Stimulated activated CD8-positive, alpha-beta memory T cell treated with anti-CD3 and anti-CD28 coated beads, Interleukin-15, amount 100 ng/mL, for 4 hours (primary cell): ENCODE data around the gene MKLN1.

ENCODE experiments used
- DNase-seq, 2 donors: peaks; one replicate each; pipeline ENCODE4 v3.0.0-alpha.2; 2020; ENCODE audit warnings: low read depth in 2 of 2

The MKLN1 gene

DNA sequence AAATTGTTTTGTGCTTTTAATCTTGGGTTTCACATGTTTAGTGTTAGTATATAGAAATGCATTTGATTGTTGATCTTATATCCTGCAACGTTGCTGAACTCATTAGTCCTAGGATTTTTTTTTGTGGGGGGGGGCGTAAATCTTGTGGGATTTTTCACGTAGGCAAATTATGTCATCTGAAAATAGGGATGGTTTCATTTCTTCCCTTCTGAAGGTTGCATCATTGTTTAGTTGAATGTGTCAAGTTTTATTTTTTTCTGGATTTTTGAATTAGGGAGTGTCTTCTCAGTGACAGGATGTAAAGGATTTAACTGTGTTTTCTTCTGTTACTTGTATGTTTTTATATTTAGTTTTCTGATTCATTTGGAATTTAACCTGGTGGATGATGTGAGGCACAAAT lies 26.7 kb downstream of the MKLN1 start:
- no peak for DNase-seq

DNA sequence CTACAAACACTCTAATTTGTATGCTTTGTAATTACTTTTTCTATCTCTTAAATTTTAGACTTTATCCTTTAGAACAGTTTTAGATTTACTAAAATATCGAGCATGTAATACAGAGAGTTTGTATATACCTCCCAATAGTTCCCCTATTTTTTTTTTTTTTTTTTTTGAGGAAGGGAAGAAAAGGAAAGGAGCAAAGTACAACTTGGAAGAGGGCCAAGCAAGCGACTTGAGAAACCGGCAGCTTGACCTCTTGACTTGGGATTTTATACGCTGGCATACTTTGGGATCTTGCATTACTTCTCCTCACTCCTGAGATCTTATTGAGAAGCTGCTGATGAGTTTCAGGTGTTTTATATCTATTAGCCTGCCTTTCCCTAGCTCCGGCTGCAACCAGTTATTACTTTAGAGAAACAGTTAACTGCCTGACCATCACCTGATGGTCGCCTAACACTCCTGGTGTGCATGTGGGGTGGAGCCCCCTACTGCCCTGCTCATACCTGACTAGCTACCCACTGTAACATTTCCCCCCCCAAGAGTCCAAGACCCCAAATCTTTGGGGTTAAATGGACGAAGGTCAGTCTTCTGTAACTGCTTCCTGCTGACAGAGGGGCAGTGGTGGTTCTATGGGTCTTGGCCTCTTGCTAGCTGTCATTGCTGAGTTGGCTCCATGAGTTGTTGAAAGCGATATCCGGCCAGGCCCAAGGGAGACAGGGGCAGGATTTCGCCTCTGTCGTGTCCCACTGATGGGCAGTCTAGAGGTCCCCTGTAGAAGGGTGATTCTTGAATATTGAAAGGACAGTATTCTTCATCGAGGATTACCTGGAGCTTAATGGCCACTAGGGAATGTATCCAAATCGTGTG lies 28.5 kb downstream of the MKLN1 start:
- no peak for DNase-seq

DNA sequence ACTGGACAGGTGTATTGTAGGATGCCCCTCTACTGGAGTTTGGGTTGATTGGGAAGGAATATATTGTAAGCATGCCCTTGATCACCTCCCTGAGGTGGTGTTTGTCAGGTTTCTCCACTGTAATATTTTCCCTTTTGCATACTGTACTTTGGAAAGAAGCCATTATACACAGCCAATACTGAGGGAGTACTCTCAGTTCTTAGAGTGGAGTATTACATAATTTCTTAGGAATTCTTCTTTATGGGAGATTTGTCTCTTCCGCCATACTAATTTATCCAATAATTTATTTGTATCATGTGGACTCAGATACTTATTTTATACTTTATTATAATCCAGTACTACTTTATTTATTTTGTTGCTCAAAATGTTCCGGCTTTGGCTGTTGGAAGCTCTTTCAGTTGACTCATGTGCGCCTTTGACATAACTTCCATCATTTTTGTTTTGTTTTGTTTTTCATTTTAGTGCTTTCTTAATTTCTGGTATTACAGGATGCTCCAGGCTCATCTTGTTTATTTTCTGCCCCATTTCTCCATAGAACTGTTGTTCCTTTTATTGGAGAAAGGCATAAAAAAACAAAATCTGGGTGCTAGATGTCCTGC lies 29.7 kb downstream of the MKLN1 start:
- no peak for DNase-seq

DNA sequence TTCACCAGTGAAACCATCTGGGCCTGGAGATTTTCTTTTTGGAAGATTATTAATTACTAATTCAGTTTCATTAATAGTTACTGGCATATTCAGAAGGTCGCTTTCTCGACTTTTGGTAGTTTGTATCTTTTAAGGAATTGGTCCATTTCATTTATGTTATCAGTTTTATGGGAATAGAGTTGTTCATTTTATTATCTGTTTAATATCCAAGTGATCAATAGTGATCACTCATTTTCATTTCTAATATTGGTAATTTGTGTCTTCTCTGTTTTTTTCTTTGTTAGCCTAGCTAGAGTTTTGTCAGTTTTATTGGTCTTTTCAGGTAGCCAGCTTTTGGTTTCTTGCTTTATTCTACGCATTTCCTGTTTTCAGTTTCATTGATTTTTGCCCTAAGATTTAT lies 31.0 kb downstream of the MKLN1 start:
- no peak for DNase-seq

DNA sequence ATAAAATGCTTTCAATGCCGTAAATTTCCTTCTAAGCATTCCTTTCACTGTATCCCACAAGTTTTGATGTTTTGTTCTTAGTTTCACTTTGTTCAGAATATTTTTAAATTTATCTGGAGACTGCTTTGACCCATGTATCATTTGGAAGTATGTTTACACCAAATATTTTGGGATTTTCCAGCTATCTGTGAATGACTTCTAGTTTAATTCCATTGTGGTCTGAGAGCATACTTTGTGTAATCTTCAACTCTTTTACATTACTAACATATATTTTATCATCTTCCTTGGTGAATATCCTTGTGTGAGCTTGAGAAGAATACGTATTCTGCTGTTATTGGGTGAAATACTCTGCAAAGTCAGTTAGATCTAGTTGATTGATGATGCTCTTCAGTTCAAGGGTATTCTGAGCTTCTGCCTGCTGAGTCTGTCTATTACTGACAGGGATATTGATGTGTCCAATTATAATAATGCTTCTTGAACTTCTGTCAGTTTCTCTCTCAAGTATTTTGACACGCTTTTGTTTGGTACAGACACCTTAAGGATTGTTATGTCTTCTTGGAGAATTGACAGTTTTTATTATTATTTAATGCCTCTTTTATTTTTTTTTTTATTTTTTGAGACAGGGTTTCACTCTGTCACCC lies 31.6 kb downstream of the MKLN1 start:
- no peak for DNase-seq

DNA sequence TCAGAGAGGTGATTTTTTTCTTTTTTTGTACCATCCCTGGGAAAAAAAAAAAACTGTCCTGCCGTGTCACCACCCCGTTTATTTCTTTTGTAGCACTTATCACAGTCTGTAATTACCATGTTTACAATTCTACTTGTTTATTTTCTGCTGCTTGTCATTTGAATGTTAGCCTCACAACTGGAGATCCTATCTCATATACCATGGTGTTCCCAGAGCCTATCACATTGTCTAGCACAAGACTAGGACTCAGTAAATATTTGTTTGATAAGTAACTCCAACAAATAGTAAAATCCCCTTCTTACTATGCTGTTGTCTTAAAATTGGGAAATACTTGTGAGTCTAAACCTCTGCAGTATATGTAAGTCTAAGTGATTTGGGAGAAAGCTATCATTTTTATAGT lies 36.0 kb downstream of the MKLN1 start:
- no peak for DNase-seq

DNA sequence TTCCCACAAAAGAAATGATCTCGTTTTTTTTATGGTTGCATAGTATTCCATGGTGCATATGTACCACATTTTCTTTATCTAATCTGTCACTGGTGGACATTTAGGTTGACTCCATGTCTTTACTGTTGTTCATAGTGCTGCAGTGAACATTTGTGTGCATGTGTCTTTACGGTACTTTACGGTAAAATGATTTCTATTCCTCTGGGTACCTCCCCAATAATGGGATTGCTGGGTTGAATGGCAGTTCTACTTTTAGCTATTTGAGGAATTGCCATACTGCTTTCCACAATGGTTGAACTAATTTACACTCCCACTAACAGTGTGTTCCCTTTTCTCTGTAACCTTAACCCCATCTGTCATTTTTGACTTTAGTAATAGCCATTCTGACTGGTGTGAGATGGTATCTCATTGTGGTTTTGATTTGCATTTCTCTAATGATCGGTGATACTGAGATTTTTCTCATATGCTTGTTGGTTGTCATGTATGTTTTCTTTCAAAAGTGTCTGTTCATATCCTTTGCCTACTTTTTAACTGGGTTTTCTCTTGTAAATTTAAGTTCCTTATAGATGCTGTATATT lies 37.2 kb downstream of the MKLN1 start:
- no peak for DNase-seq

DNA sequence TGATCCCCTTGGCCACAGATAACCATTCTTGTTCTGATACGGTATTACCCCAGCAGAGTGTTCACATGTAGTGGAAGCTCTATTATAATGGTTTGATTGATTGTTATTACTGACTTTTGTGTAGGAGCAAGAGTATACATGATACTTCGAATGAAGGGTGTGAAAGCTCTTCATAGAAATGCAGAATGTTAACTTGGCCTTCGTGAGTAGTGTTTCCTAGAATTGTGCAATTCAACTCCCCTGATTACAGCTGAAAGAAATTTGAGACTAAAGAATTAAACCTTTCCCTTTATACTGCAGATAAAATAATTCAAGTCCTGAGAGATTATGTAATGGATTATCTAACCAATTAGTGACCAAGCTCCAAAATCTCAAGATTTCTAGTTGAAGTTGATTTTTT lies 38.2 kb downstream of the MKLN1 start:
- DNase-seq: no peak

DNA sequence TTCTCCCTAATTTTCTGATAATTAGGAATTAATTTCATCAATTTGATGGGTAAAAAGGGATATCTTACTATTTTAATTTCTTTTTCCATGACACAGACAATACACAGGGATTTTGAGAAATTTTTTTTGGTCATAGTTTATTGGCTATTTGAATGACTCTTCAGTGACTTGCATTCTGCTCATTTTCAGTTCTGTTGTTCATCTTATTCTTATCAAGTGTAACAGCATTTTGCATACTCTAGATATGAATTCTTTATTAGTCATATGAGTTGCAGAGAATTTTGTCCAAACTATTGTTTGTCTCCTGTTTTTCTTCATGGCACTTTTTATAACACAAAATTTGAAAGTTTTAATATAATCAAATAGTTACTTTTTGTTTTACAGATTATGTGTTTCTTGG lies 41.7 kb downstream of the MKLN1 start:
- no peak for DNase-seq

DNA sequence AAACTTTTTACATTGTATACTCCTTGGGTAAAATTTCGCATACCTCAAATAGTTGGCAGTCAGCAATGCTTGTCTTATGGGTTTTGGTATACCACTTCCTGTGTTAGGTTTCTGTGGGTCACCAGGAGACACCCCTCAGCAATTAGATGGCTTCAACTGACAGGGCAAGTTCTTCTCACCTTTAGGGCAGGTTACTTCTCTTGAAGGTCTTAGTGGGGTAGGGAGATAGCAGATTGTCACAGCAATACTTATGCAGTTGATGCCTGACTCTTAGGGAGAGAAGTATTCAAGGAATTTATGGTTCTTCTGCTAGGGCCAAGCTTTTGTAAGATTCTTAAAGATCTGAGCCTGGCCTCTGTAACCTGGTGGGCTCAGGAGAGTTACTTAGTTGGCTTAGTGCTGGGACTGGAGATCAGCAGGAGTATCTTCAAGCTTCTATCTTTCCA lies 42.9 kb downstream of the MKLN1 start:
- no peak for DNase-seq

DNA sequence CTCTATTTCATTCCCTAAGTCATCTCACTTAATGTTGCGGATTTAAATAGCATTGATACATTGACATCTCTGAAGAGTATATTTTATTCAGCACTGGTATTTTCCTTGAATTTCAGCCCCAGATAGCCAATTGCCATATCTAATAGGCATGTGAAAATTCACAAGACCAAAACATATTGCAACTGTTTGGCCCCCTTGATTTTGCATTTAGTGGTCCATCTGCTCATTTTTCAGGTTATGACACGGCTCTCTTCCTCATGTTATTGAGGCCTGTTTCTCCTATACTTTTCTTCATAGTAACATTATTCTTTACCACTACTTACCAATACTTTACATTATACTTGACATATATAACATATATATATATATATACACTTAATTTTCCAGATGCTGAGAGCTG lies 43.7 kb downstream of the MKLN1 start:
- DNase-seq: no peak

DNA sequence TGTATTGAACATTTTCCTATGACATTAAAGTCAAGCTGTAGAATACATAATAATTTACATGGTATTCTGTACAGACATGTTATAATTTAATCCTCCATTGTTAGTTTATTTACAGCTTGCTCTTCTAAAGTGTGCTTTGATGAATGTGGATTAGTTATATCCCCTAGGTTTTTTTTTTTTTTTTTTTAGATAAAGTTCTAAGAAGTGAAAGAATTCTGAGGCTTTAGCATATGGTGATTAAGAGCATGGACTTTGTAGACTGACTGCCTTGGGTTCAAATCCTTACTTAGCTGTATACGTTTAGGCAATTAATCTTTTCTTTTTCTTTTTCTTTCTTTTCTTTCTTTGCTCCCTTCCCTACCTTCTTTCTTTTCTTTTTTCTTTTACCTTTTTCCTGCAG lies 44.9 kb downstream of the MKLN1 start:
- no peak for DNase-seq

DNA sequence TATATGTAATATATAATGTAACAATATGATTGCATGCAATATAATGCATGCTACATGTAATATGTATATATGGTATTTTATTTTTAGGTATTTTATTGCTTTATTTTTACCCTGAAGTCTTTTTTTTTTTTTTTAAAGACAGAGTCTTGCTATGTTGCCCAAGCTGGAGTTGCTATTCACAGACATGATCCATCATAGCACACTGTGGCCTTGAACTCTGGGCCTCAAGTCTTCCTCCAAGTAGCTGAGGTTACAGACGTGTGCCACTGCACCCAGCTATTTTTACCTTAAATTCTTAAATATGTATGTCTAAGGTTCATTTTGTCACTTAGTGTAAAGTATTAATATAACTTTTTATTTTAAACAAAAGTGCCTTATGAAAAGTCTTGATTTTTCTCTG lies 47.1 kb downstream of the MKLN1 start:
- DNase-seq: no peak

DNA sequence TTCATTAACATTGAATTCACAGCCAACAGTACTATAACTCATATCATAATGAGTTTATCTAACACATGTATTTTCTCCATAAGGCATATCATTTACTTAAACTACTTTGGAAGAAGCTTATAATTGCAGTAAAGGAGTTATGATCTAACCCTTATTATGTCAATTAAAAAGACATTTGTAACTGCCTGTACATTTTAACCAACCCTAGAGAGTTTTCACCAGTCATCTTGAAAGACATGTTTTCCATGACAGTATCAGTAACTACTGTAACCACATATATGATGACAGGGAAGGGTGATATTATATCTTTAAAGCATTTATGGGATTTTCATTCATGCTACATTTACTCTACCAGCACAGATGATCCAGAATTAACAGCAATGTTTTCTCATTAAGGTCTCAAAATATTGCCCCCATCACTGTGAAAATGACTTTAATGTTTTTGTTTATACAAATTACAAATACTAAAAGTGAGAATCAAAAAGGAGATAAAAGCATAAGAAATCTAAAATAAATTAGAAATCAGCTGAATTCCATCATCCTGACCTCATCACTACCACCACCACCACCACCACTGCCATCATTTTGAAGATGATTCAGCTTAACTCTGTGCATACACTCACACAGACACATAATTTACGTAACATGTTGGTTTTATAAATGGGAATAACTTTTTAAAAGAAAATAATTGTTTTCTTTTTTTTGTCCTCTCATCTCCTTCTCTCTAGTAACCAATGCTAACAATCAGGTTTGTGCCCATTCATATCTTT lies 53.6 kb downstream of the MKLN1 start:
- DNase-seq: no peak

DNA sequence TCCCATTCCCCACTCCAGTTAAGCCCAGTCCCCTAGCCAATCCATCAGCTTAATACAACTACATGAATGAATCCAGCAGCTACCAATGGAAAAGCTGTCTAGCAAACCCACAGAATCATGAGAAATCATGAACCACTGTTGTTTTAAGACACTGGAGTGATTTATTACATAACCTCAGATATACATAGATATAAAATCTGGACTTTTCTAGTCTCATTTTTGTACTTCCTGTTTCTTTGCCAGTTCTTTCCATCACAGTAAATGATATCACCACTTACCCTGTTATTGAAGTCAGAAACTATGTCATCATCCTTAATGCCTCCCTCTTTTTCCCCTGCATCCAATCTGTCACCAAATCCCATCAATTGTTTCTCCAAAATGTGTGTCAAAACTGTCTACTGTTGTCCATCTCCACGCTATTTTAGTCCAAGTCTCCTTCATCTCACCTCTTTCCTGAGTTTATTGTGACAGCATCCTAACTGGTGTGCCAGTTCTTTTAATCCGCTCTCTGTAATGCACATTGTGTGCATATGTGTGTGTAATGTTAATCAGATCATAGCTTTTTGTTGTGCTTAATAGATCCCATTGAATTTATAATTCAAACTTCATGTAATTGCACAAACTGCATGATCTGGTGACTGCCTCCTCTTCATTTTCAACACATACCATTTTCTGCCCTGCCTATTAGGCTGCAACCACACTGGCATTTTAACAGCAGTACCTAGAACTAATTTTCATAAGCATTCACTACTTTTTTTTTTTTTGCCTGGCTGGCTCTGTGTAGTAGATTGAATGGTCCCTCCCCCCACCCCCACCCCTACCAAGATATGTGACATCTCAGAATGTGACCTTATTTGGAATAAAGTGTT lies 56.0 kb downstream of the MKLN1 start:
- no peak for DNase-seq

DNA sequence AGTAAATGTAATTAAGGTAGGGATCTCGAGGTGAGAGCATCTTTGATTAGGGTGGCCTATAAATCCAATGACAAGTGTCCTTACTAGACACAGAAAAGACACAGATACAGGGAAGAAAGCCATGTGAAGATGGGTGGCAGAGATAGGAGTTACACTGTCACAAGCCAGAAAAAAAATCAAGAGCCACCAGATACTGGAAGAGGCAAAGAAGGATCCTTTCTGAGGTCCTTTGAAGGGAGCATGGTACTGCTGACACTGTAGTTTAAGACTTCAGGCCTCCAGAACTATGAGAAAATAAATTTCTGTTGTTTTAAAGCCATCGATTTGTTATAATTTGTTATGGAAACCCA lies 56.6 kb downstream of the MKLN1 start:
- DNase-seq: no peak

DNA sequence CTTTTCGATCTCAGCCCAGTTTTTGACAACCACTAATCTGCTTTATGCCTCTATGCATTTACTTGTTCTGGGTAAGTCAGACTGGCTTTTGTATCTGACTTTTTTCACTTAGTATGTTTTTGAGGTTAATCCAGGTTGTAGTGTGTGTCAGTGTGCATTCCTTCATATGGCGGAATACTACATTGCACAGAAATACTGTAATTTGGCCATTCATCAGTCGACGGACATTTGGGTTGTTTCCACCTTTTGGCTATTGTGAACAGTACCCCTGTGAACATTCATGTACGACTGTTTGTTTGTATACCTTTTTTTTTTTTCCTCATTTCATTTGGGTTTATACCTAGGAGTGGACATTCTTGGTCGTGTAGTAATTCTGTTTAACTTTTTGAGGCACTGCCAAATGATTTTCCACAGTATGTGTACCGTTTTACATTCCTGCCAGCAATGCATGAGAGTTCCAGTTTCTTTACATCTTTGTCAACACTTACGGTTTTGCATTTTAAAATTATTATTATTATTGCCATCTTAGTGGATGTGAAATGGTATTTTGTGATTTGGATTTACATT lies 57.4 kb downstream of the MKLN1 start:
- no peak for DNase-seq

DNA sequence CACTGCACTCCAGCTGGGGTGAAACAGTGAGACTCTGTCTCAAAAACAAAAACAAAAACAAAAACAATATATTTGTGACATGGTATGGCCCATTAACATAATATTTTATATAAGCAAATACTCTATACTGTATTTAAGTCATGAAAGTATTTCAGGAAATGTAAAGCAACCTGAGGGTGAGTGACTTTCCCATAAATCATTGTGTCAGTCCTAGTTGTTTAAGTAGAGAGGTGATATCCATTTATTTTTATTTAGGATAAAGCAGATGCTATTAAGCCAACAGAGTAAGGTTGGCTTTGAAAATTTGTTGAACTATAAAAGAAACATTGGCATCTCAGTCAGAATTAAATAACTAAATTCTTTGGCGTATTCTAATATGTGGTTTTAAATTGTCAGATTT lies 60.5 kb downstream of the MKLN1 start:
- DNase-seq: no peak

DNA sequence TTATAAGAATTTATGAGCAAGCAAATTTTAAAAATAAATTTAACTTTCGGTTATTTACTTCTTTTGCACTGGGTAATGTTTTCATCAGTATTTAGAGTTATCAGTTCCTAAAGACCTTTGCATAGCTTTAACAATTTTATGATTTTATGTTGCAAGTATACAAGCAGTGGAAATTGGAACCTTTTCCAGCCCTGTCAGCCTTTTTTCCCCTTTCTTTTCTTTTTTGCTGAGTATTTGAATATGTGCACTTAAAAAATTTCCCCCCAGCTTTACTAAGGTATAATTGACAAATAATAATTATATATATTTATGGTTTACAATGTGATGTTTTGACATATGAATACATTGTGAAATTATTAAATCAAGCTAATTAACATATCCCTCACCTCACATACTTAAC lies 62.6 kb downstream of the MKLN1 start:
- DNase-seq: no peak

DNA sequence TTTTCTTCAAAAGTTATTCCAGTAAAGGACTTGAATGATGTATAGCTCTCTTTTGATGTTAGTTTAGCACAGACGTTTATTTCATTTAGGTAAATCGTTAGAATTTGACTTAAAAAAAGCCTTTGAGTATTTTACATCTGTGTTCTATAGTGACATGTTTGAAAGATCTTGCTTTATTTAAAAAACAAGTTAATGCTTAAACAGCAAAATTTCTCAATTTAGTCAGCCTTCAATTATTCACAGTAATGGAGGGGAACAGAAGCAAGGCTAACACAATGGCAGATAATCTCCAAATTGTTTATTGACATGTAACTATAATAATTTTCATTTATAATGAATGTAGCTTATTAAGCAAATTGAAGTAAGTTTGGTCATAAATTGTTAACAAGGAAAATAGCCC lies 63.5 kb downstream of the MKLN1 start:
- DNase-seq: no peak

DNA sequence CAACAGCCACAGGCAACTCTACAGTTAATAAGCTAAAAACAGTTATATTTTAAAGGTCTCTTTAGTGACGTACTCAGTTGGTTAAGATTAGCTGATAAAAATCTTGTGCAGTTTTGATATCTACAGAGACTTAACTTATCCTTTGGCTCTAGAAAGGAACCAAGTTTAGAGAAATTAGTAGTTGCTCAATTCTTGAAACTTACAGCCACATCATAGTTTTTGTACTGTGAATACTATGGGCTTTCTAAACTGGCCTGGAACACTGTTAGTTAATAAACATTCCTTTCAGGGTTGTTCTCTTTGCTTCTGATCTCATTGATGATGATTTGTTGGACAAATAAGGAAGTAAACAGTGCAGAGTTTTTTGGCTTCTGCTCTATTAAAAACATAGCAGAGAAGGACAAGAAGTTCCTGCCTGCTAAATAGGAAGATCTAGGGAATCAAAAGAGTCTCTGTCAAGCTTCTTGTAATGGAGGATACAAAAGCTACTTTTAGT lies 73.1 kb downstream of the MKLN1 start:
- no peak for DNase-seq
